NCI-H1105 (cell line): ENCODE data around the gene LYSMD4.

Experiments
- DNase-seq: peaks from one replicate; lab custom pipeline; 2025; lab: John Stamatoyannopoulos, UW

The LYSMD4 gene

GRCh38 chr15:99731336-99732123 is 1.7 kb downstream of the LYSMD4 start:
- DNase-seq, result no peak

GRCh38 chr15:99729920-99730319 is 3.3 kb downstream of the LYSMD4 start:
- DNase-seq, result peak; percentile 6

- DNase-seq, result no peak
Observed at GRCh38 chr15:99729327-99729726, 3.9 kb downstream of the LYSMD4 start.

GRCh38 chr15:99728916-99729315 is 4.3 kb downstream of the LYSMD4 start:
- DNase-seq, result no peak

- DNase-seq, result no peak
Observed at GRCh38 chr15:99727733-99728132, 5.5 kb downstream of the LYSMD4 start.

GRCh38 chr15:99727330-99727729 is 5.9 kb downstream of the LYSMD4 start:
- DNase-seq, result no peak

DNA sequence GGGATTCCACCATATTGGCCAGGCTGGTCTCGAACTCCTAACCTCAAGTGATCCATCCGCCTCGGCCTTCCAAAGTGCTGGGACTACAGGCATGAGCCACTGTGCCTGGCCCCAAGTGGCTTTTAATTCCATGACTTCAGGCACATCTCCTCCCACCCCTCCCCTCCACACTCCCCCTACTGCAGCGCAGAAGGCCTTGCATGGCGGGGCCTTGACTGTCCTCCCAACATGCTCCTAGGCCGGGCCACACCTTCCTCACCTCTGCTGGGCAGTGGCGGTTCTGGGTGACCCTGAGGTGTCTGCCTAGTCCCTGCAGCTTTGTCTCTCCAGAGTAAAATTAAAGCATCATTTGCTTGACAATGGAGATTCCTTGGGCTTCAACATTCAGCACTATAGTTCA is 6.9 kb downstream of the LYSMD4 start:
- DNase-seq, result no peak

- no peak for DNase-seq
Observed at GRCh38 chr15:99722406-99722805, 10.8 kb downstream of the LYSMD4 start.

- no peak for DNase-seq
Observed at GRCh38 chr15:99721896-99722295, 11.3 kb downstream of the LYSMD4 start.

GRCh38 chr15:99721104-99721778 is 12.0 kb downstream of the LYSMD4 start:
- no peak for DNase-seq

DNA sequence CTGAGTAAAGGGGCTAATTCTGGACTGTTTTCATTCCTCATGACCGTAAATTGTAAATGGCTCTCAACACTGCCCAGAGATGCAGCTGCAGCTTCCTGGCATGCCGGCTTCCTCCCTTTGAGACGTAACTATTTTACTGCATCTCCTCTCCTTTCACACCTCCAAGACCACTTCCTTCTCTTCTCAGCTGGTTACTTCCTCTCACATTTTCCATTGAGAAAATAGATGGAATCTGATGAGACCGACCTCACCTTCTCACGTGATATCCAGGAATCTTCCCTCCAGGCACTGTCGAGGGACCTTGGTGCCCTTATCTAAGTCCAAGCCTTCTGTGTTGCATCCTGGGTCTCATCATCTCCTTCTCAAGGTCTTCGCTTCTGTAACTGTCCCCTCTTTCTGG is 12.7 kb downstream of the LYSMD4 start:
- no peak for DNase-seq

- DNase-seq, result no peak
Observed at GRCh38 chr15:99719096-99719541, 14.1 kb downstream of the LYSMD4 start.

- no peak for DNase-seq
Observed at GRCh38 chr15:99718421-99718820, 14.8 kb downstream of the LYSMD4 start.

- no peak for DNase-seq
Observed at GRCh38 chr15:99717161-99718009, 15.9 kb downstream of the LYSMD4 start.

DNA sequence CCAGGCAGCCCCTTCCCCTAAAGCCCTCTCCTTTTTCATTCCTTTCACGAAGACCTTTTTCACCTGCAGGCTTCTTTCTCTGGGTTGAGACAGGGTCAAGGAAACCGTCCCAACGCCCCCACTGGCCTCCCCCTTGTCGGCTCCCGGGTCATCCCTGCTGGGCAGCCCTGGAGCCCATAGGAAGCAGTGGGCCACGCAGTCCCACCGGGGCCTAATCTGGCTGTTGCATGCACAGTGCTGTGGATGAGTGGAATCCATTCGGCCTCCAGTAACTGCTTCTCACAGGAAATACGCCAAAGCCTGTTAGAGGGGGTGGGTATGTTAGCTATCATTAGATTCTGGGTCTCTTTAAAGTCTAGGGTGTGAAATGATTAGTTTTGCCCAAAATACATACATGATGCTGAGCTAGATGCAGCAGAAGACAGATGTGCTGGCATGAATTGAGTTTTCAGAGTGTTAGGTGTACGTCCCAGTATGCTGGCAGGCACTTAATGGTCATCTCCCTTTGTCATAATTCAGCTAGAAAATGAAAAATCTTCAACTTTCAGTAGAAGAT is 16.6 kb downstream of the LYSMD4 start:
- no peak for DNase-seq

- no peak for DNase-seq
Observed at GRCh38 chr15:99712415-99712814, 20.8 kb downstream of the LYSMD4 start.

DNA sequence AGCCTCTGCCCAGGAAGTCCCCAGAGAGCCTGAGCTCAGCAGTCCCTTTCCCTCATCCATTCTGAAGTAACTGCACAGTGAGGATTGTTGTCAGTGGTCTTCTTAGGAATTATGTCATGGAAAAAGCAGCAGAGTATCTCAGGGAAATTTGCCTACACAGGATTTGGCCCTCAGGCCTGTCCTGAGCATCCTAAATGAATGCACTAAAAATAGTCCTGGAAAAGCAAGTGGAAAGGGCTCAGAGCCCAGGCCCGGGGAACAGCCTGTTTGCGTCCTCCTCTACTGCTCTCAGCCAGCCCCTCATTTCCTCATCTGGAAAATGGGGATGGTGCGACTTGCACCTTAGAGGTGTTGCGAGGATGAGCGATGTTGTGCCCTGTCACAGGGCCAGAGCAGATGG is 21.6 kb downstream of the LYSMD4 start:
- no peak for DNase-seq

GRCh38 chr15:99709243-99709986 is 23.8 kb downstream of the LYSMD4 start:
- DNase-seq, result no peak

DNA sequence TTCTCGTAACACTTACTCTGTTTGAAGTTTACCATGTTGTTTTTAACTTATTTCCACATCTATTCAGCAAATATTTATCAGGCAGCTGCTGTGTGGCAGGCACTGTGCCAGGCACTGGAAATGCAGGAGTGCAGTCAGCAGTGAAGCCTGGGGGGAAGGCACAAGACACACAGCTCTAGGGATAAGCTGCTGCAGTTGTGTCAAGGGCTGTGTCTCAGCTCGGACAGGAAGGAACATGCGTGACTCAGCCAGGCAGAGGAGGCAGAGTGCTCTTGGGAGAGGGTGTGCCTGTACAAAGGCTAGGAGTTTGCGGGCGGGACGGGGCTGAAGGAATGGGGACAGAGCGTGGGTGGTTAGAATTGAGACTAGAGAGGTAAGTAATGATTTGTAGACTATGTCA is 24.7 kb downstream of the LYSMD4 start:
- DNase-seq, result no peak

GRCh38 chr15:99707473-99708270 is 25.6 kb downstream of the LYSMD4 start:
- DNase-seq, result no peak
